ENCODE measurements around the gene ZRANB3.

DNA sequence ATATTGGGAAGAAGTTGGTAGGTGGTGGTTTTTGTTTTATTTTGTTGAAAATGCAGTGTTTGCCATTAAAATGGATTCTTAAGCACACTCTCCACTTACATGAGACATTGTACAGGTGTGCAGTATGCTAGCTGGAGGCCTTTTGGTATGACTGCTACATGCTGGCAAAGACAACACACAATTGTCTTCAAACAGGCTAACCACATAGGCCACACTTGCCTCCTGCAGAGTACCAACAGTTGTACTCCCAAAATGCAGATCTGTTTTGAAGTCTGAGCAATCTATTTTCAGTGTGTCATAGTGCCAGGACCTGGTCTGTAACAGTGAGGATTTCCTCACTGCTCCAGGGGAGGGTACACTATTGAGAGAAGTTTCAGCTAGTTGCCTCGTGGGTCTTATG lies 213.6 kb downstream of the ZRANB3 start:
- TF ChIP-seq, protein P1, sequence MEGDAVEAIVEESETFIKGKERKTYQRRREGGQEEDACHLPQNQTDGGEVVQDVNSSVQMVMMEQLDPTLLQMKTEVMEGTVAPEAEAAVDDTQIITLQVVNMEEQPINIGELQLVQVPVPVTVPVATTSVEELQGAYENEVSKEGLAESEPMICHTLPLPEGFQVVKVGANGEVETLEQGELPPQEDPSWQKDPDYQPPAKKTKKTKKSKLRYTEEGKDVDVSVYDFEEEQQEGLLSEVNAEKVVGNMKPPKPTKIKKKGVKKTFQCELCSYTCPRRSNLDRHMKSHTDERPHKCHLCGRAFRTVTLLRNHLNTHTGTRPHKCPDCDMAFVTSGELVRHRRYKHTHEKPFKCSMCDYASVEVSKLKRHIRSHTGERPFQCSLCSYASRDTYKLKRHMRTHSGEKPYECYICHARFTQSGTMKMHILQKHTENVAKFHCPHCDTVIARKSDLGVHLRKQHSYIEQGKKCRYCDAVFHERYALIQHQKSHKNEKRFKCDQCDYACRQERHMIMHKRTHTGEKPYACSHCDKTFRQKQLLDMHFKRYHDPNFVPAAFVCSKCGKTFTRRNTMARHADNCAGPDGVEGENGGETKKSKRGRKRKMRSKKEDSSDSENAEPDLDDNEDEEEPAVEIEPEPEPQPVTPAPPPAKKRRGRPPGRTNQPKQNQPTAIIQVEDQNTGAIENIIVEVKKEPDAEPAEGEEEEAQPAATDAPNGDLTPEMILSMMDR (IDR thresholded peaks at IDR 0.05; ENCODE audit: extremely low read depth in 1 of 2, insufficient read depth in 1 of 2, low read depth in 1 of 2, low read length in 2 of 2) = no peak
- no peak for TF ChIP-seq MYC (IDR thresholded peaks at IDR 0.05; ENCODE audit: low read depth, low read length)
- no peak for TF ChIP-seq POLR2AphosphoS5 (IDR thresholded peaks at IDR 0.05; ENCODE audit: insufficient read depth, low read depth, low read length)
- TF ChIP-seq POLR2A (IDR thresholded peaks at IDR 0.05; ENCODE audit: low read depth, low read length) = no peak
- TF ChIP-seq EZH2 (IDR thresholded peaks at IDR 0.05; ENCODE audit: borderline replicate concordance, low read depth, low read length, severe bottlenecking) = no peak
- no peak for TF ChIP-seq JUN (IDR thresholded peaks at IDR 0.05; ENCODE audit: borderline replicate concordance, insufficient read depth, insufficient read length, low read depth)

All from endothelial cell of umbilical vein (primary cell).